GM19372 (cell line): Measurements from ENCODE around the gene ECSCR.

Source experiments
- ATAC-seq: cut with Tn5 transposase; IDR thresholded peaks from one replicate; pipeline ENCODE4 v1.9.1; 2021; ENCODE audit warnings: mild to moderate bottlenecking, low read depth, moderate library complexity; ENCODE audit not compliant: unreplicated experiment

The ECSCR gene

GRCh38 chr5:139474890-139475791 lies 12.6 kb upstream of the ECSCR start:
- no peak for ATAC-seq

- ATAC-seq = no peak
Observed at GRCh38 chr5:139473565-139473964, 11.0 kb upstream of the ECSCR start.

- ATAC-seq = no peak
Observed at GRCh38 chr5:139473105-139473504, 10.6 kb upstream of the ECSCR start.

GRCh38 chr5:139472386-139473030 lies 10.0 kb upstream of the ECSCR start:
- no peak for ATAC-seq

GRCh38 chr5:139470821-139471300 lies 8.3 kb upstream of the ECSCR start, which contains the start of gene SMIM33:
SMIM33 (plus strand) TSS chr5:139471004; CDS start chr5:139471122, 118 bp downstream.
- no peak for ATAC-seq

GRCh38 chr5:139468421-139468931 lies 5.9 kb upstream of the ECSCR start:
- no peak for ATAC-seq

GRCh38 chr5:139461698-139462097 lies 845 bp downstream of the ECSCR start:
- ATAC-seq = no peak

GRCh38 chr5:139461176-139461575 lies 1.4 kb downstream of the ECSCR start:
- ATAC-seq = no peak

GRCh38 chr5:139460455-139460854 lies 2.1 kb downstream of the ECSCR start:
- no peak for ATAC-seq

- peak; percentile 47 for ATAC-seq
Observed at GRCh38 chr5:139459451-139459934, 3.0 kb downstream of the ECSCR start.

- peak; percentile 49 for ATAC-seq
Observed at GRCh38 chr5:139458580-139459407, 3.7 kb downstream of the ECSCR start.

- no peak for ATAC-seq
Observed at GRCh38 chr5:139457653-139458306, 4.8 kb downstream of the ECSCR start.

- ATAC-seq = no peak
Observed at GRCh38 chr5:139457241-139457640, 5.3 kb downstream of the ECSCR start.

GRCh38 chr5:139456776-139457175 lies 5.8 kb downstream of the ECSCR start:
- no peak for ATAC-seq

- ATAC-seq = no peak
Observed at GRCh38 chr5:139454568-139455290, 7.8 kb downstream of the ECSCR start.

- no peak for ATAC-seq
Observed at GRCh38 chr5:139453683-139454567, 8.6 kb downstream of the ECSCR start.

GRCh38 chr5:139451878-139452660 lies 10.5 kb downstream of the ECSCR start:
- no peak for ATAC-seq
